H1 (cell line): ENCODE results near the gene C3orf18.

Source experiments
- EZH2 ChIP-seq: fragments of 200-600 bp; sonication (generic); IDR thresholded peaks from 2 replicates; pipeline ENCODE4 v1.7.1; 2012; ENCODE audit warnings: low read depth, mild to moderate bottlenecking, moderate library complexity, low read length, inconsistent platforms; ENCODE audit not compliant: severe bottlenecking
- GABPA ChIP-seq: IDR thresholded peaks from 2 replicates; pipeline ENCODE4 v1.6.1; 2011; ENCODE audit warnings: mild to moderate bottlenecking, low read length, moderate library complexity, borderline replicate concordance; ENCODE audit not compliant: insufficient read depth
- HDAC2 ChIP-seq, 2 experiments: fragments of 300-600 bp in 1 of 2; sonication (generic) in 1 of 2; IDR thresholded peaks; 2 replicates each; pipeline ENCODE4 v1.6.1; 2011 to 2012; ENCODE audit warnings: low read depth in 2 of 2, low read length in 2 of 2, mild to moderate bottlenecking in 2 of 2, moderate library complexity in 2 of 2, borderline replicate concordance in 1 of 2, inconsistent platforms in 1 of 2
- POLR2A ChIP-seq, 2 experiments: IDR thresholded peaks; 1 replicate in 1 of 2; 2 replicates in 1 of 2; pipeline ENCODE4 v1.6.1; 2011; ENCODE audit warnings: low read depth in 2 of 2, low read length in 2 of 2, mild to moderate bottlenecking in 2 of 2; ENCODE audit errors: control extremely low read depth in 1 of 2
- RFX5 ChIP-seq: IDR thresholded peaks from 2 replicates; pipeline ENCODE4 v1.6.1; 2011; ENCODE audit warnings: low read depth, low read length, improper control_type of control experiment, borderline replicate concordance
- SUZ12 ChIP-seq: fragments of 200-600 bp; sonication (generic); IDR thresholded peaks from 2 replicates; pipeline ENCODE4 v1.6.1; 2012; ENCODE audit warnings: mild to moderate bottlenecking, inconsistent platforms, low read length, moderate library complexity, mixed read lengths
- TAF1 ChIP-seq: IDR thresholded peaks from 2 replicates; pipeline ENCODE4 v1.6.1; 2011; ENCODE audit warnings: mild to moderate bottlenecking, low read depth, low read length
- YY1 ChIP-seq: IDR thresholded peaks from 2 replicates; pipeline ENCODE4 v1.6.1; 2011; ENCODE audit warnings: low read depth, mild to moderate bottlenecking, low read length
- ZNF274 ChIP-seq: IDR thresholded peaks from 2 replicates; pipeline ENCODE4 v1.7.0; 2012; ENCODE audit warnings: low read length, borderline replicate concordance; ENCODE audit errors: extremely low read depth
- TF ChIP-seq, protein P1 (sequence below), 3 experiments: IDR thresholded peaks; 1 replicate in 2 of 3; 2 replicates in 1 of 3; pipeline versions ENCODE4 v1.5.1 to v1.6.1; 2011; ENCODE audit warnings: low read length in 3 of 3, mild to moderate bottlenecking in 3 of 3, inconsistent platforms in 2 of 3, low read depth in 1 of 3, moderate library complexity in 1 of 3; ENCODE audit not compliant: insufficient read depth in 1 of 3; ENCODE audit errors: control extremely low read depth in 1 of 3
- TF ChIP-seq, protein P2 (sequence below): IDR thresholded peaks from 2 replicates; pipeline ENCODE4 v1.6.1; 2012; ENCODE audit warnings: inconsistent platforms
- TF ChIP-seq, protein P3 (sequence below): IDR thresholded peaks from 2 replicates; pipeline ENCODE4 v1.6.1; 2011; ENCODE audit warnings: low read depth, mild to moderate bottlenecking, low read length; ENCODE audit not compliant: insufficient read depth
- TF ChIP-seq, protein P4 (sequence below): IDR thresholded peaks from 2 replicates; pipeline ENCODE4 v1.6.1; 2011; ENCODE audit warnings: low read length, improper control_type of control experiment
- TF ChIP-seq, protein P5 (sequence below): IDR thresholded peaks from 2 replicates; pipeline ENCODE4 v1.6.1; 2012; ENCODE audit warnings: low read length, inconsistent platforms

DNA sequence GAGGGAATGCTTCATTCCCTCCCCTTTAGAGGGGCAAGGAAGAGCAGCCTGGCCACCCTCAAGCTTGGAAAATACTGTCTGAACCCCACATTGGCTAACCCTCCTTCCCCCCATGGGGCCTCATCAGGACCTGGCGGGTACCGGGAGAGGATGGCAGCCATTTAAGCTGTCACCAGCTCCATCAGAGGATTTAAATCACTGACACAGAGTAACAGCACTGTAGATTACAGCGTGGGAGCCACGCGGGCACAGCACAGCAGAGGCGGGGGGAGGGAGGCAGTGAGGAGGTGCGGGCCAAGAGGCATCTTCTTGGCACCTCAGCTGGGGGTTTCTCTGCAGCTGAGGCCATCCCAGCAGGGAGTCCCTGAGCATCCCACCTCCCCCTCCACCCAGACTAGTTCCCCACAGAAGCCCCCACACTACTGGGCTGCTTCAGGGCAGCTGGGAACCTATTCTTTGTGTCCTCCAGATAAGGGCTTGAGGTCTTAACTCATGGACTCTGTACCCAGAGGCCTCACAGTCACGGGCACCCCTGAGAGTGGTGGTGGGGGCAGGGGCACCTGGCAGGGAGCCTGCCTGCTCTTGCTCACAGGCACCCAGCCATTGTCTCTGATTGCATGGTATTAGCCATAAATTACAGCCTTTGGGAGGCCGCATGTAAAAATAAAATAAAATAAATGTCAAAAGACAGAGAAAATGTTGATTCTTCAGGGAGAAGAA is 42.2 kb downstream of the C3orf18 start:
- TF ChIP-seq YY1 (no peak), POLR2A (IDR thresholded peaks at IDR 0.05; ENCODE audit: control extremely low read depth in 1 of 2, low read depth in 2 of 2, low read length in 2 of 2) (no peak), HDAC2 (IDR thresholded peaks at IDR 0.05; ENCODE audit: borderline replicate concordance in 1 of 2, low read depth in 2 of 2, low read length in 2 of 2) (no peak), SUZ12 (no peak), ZNF274 (no peak), EZH2 (no peak), TAF1 (no peak), RFX5 (no peak), GABPA (no peak)
- TF ChIP-seq, protein P1, sequence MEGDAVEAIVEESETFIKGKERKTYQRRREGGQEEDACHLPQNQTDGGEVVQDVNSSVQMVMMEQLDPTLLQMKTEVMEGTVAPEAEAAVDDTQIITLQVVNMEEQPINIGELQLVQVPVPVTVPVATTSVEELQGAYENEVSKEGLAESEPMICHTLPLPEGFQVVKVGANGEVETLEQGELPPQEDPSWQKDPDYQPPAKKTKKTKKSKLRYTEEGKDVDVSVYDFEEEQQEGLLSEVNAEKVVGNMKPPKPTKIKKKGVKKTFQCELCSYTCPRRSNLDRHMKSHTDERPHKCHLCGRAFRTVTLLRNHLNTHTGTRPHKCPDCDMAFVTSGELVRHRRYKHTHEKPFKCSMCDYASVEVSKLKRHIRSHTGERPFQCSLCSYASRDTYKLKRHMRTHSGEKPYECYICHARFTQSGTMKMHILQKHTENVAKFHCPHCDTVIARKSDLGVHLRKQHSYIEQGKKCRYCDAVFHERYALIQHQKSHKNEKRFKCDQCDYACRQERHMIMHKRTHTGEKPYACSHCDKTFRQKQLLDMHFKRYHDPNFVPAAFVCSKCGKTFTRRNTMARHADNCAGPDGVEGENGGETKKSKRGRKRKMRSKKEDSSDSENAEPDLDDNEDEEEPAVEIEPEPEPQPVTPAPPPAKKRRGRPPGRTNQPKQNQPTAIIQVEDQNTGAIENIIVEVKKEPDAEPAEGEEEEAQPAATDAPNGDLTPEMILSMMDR (IDR thresholded peaks at IDR 0.05; ENCODE audit: control extremely low read depth in 1 of 3, insufficient read depth in 1 of 3, low read depth in 1 of 3, low read length in 3 of 3), result no peak
- TF ChIP-seq, protein P2, sequence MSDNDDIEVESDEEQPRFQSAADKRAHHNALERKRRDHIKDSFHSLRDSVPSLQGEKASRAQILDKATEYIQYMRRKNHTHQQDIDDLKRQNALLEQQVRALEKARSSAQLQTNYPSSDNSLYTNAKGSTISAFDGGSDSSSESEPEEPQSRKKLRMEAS, result no peak
- TF ChIP-seq, protein P3, sequence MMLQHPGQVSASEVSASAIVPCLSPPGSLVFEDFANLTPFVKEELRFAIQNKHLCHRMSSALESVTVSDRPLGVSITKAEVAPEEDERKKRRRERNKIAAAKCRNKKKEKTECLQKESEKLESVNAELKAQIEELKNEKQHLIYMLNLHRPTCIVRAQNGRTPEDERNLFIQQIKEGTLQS, result no peak
- TF ChIP-seq, protein P4, sequence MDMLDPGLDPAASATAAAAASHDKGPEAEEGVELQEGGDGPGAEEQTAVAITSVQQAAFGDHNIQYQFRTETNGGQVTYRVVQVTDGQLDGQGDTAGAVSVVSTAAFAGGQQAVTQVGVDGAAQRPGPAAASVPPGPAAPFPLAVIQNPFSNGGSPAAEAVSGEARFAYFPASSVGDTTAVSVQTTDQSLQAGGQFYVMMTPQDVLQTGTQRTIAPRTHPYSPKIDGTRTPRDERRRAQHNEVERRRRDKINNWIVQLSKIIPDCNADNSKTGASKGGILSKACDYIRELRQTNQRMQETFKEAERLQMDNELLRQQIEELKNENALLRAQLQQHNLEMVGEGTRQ, result no peak
- TF ChIP-seq, protein P5, sequence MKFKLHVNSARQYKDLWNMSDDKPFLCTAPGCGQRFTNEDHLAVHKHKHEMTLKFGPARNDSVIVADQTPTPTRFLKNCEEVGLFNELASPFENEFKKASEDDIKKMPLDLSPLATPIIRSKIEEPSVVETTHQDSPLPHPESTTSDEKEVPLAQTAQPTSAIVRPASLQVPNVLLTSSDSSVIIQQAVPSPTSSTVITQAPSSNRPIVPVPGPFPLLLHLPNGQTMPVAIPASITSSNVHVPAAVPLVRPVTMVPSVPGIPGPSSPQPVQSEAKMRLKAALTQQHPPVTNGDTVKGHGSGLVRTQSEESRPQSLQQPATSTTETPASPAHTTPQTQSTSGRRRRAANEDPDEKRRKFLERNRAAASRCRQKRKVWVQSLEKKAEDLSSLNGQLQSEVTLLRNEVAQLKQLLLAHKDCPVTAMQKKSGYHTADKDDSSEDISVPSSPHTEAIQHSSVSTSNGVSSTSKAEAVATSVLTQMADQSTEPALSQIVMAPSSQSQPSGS, result no peak
